ENCODE measurements around the gene SEC24B. TPM values are rescaled to one million over a fixed set of nuclear protein-coding genes. Genes with fewer than 3 reads are reported as not detected.

The SEC24B gene
- total RNA-seq, 1 donor from 2014 or later = 49.6 TPM

DNA sequence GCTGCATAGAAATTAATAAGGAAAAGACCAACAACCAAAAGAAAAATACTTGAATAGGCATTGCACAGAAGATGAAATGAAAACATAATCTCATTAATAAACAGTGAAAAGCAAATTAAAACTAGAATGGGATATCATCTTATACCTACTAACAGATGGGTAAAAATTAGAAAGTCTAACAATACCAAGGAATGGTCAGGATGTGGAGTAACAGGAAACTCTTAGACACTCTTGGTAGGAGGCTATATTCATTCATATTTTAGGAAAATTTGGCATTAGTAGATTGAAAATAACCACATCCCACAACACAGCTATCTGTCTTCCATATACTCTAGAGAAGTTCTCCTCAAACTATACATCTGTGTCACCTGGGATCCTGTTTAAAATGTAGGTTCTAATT, 36.3 kb downstream of the SEC24B start:
- TF ChIP-seq, protein P1, sequence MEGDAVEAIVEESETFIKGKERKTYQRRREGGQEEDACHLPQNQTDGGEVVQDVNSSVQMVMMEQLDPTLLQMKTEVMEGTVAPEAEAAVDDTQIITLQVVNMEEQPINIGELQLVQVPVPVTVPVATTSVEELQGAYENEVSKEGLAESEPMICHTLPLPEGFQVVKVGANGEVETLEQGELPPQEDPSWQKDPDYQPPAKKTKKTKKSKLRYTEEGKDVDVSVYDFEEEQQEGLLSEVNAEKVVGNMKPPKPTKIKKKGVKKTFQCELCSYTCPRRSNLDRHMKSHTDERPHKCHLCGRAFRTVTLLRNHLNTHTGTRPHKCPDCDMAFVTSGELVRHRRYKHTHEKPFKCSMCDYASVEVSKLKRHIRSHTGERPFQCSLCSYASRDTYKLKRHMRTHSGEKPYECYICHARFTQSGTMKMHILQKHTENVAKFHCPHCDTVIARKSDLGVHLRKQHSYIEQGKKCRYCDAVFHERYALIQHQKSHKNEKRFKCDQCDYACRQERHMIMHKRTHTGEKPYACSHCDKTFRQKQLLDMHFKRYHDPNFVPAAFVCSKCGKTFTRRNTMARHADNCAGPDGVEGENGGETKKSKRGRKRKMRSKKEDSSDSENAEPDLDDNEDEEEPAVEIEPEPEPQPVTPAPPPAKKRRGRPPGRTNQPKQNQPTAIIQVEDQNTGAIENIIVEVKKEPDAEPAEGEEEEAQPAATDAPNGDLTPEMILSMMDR (IDR thresholded peaks at IDR 0.05; ENCODE audit: unreplicated experiment) = no peak
- DNase-seq (ENCODE audit: low spot score) = no peak
- peaks cover 9% of the 10 kb centered on the region for H3K36me3 Mint-ChIP-seq (ENCODE audit: low read depth, unreplicated experiment)
- H3K4me3 Mint-ChIP-seq (ENCODE audit: unreplicated experiment) = no peak overlapping the region
- H3K27me3 Mint-ChIP-seq (ENCODE audit: unreplicated experiment) = no peaks in the 10 kb centered on the region
- H3K27ac Mint-ChIP-seq (ENCODE audit: unreplicated experiment) = no peak overlapping the region
- H3K4me1 Mint-ChIP-seq (ENCODE audit: unreplicated experiment) = peaks cover 8% of the 10 kb centered on the region
- H3K9me3 Mint-ChIP-seq (ENCODE audit: unreplicated experiment) = no peaks in the 10 kb centered on the region

DNA sequence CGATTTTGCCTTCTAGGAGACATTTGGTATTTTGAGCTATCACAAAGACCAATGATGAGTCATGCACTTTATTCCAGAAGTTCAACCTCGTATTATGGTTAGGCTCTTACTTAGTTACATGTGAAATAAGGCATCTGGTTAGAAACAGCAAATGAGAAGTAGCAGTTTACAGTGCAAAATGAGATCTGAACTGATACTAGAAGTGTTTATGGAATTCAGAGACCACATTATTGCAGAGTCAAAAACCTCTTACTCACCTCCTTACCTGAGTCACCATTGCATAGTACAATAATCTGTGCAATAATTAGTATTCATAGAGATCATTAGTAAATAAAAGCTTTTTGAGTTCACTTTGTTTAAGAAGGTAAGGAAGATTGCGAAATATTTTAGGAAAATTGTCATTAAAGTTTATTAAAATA, 38.7 kb downstream of the SEC24B start:
- TF ChIP-seq, protein P1 (IDR thresholded peaks at IDR 0.05; ENCODE audit: unreplicated experiment) = no peak
- H3K9me3 Mint-ChIP-seq (ENCODE audit: unreplicated experiment) = no peaks in the 10 kb centered on the region
- H3K4me3 Mint-ChIP-seq (ENCODE audit: unreplicated experiment) = no peak overlapping the region
- peaks cover 8% of the 10 kb centered on the region for H3K4me1 Mint-ChIP-seq (ENCODE audit: unreplicated experiment)
- DNase-seq (ENCODE audit: low spot score) = no peak
- H3K27me3 Mint-ChIP-seq (ENCODE audit: unreplicated experiment) = no peaks in the 10 kb centered on the region
- H3K27ac Mint-ChIP-seq (ENCODE audit: unreplicated experiment) = no peak overlapping the region
- H3K36me3 Mint-ChIP-seq (ENCODE audit: low read depth, unreplicated experiment) = peaks cover 5% of the 10 kb centered on the region

DNA sequence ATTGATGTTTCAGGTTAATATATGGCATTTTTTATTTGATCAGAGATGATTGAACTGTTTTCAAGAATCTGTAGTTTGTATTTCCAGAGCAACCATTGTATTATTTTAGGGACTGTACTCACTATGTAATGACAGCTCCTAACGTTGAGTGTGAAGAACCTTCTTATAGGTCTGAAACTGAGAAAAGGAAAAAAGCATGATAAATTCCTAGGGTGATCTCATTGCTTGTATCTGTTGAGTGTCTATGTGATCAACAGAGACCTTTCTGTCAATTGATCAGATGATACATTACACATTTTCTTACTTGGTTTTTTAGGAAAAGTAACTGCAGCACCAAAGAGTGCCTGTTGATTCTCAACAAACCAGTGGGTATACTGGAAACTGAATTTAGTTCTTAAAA, 40.2 kb downstream of the SEC24B start:
- no peaks in the 10 kb centered on the region for H3K9me3 Mint-ChIP-seq (ENCODE audit: unreplicated experiment)
- H3K27ac Mint-ChIP-seq (ENCODE audit: unreplicated experiment) = no peak overlapping the region
- H3K27me3 Mint-ChIP-seq (ENCODE audit: unreplicated experiment) = no peaks in the 10 kb centered on the region
- peaks cover 5% of the 10 kb centered on the region for H3K36me3 Mint-ChIP-seq (ENCODE audit: low read depth, unreplicated experiment)
- TF ChIP-seq, protein P1 (IDR thresholded peaks at IDR 0.05; ENCODE audit: unreplicated experiment) = no peak
- H3K4me1 Mint-ChIP-seq (ENCODE audit: unreplicated experiment) = peaks cover 8% of the 10 kb centered on the region
- H3K4me3 Mint-ChIP-seq (ENCODE audit: unreplicated experiment) = no peak overlapping the region
- DNase-seq (ENCODE audit: low spot score) = no peak

DNA sequence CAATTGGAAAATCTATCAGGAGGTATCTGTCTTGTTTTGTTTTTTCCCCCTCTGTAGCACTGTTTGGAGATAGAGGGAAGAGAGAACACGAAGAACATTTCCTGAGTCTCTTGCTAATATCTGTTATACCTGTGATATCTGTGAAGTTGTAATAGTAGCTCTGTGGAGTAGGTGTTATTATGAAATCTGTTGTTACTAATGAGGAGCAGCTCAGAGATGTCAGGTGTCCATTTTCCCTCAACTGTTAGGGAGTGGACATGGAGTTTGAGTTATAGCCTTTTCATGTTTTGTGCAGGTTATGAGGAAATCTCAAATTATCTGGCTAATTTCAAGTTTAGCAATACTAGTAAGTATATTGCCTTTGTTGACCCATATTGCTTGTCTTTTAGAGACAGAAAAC, 52.4 kb downstream of the SEC24B start:
- Mint-ChIP-seq H3K9me3 (ENCODE audit: unreplicated experiment) (no peaks in the 10 kb centered on the region), H3K27ac (ENCODE audit: unreplicated experiment) (no peak overlapping the region), H3K36me3 (ENCODE audit: low read depth, unreplicated experiment) (peaks cover 11% of the 10 kb centered on the region), H3K4me3 (ENCODE audit: unreplicated experiment) (no peak overlapping the region), H3K4me1 (ENCODE audit: unreplicated experiment) (peaks cover 4% of the 10 kb centered on the region), H3K27me3 (ENCODE audit: unreplicated experiment) (no peaks in the 10 kb centered on the region)
- no peak for DNase-seq (ENCODE audit: low spot score)
- TF ChIP-seq, protein P1 (IDR thresholded peaks at IDR 0.05; ENCODE audit: unreplicated experiment) = no peak

DNA sequence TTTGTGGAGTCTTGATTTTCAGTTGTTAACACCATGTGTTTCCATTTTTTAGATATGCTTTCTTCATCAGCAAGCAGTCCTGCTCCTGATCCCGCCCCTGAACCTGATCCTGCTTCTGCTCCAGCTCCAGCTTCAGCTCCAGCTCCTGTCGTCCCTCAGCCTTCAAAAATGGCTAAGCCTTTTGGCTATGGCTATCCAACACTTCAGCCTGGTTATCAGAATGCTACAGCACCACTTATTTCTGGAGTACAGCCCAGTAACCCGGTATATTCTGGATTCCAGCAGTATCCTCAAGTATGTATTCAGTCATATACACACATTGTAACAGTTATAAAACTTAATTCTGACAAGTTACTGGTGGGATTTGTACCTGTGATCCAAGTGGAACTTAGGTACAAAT, 60.9 kb downstream of the SEC24B start:
- Mint-ChIP-seq H3K36me3 (ENCODE audit: low read depth, unreplicated experiment) (peaks cover 28% of the 10 kb centered on the region), H3K4me3 (ENCODE audit: unreplicated experiment) (no peak overlapping the region), H3K27ac (ENCODE audit: unreplicated experiment) (no peak overlapping the region), H3K4me1 (ENCODE audit: unreplicated experiment) (no peaks in the 10 kb centered on the region), H3K27me3 (ENCODE audit: unreplicated experiment) (no peaks in the 10 kb centered on the region), H3K9me3 (ENCODE audit: unreplicated experiment) (no peaks in the 10 kb centered on the region)
- no peak for DNase-seq (ENCODE audit: low spot score)
- TF ChIP-seq, protein P1 (IDR thresholded peaks at IDR 0.05; ENCODE audit: unreplicated experiment) = no peak
